Glutamatergic neuron (in vitro differentiated cells): ENCODE data around the gene ALKBH1. TPM values are rescaled to one million over a fixed set of nuclear protein-coding genes. Genes with fewer than 3 reads are reported as not detected.
A peak's percentile ranks its signal among the peaks of the same experiment; 100 is the strongest.

Experiments used
- DNase-seq: peaks from one replicate; pipeline ENCODE4 v3.0.0; 2022
- H3K27ac Mint-ChIP-seq: one replicate; pipeline ENCODE4 v1.8.0; 2020; ENCODE audit warnings: mild to moderate bottlenecking, mixed read lengths, inconsistent platforms; ENCODE audit not compliant: unreplicated experiment
- H3K27me3 Mint-ChIP-seq: one replicate; pipeline ENCODE4 v1.8.0; 2020; ENCODE audit warnings: mild to moderate bottlenecking, moderate library complexity, mixed read lengths, inconsistent platforms; ENCODE audit not compliant: unreplicated experiment
- H3K36me3 Mint-ChIP-seq: one replicate; pipeline ENCODE4 v1.8.0; 2020; ENCODE audit warnings: mild to moderate bottlenecking, mixed read lengths, inconsistent platforms; ENCODE audit not compliant: unreplicated experiment
- H3K4me1 Mint-ChIP-seq: one replicate; pipeline ENCODE4 v1.8.0; 2020; ENCODE audit warnings: mild to moderate bottlenecking, low read depth, mixed read lengths, inconsistent platforms; ENCODE audit not compliant: unreplicated experiment
- H3K4me3 Mint-ChIP-seq: one replicate; pipeline ENCODE4 v1.8.0; 2020; ENCODE audit warnings: mild to moderate bottlenecking, mixed read lengths, inconsistent platforms; ENCODE audit not compliant: unreplicated experiment
- H3K9me3 Mint-ChIP-seq: one replicate; pipeline ENCODE4 v1.8.0; 2020; ENCODE audit warnings: mild to moderate bottlenecking, moderate library complexity, mixed read lengths, inconsistent platforms; ENCODE audit not compliant: unreplicated experiment
- total RNA-seq: library from RNA; stranded (reverse); fragmentation: NEBNext Ultra II Directional; extraction: Animal tissue kit (Norgen Biotek cat#: 25700); gene quantifications from one replicate; pipeline ENCODE4 v1.2.1, GENCODE V29; 2021; ENCODE audit not compliant: unreplicated experiment
- TF ChIP-seq, protein P1 (sequence below): fragments of 200-600 bp; sonication (generic); IDR thresholded peaks from one replicate; pipeline ENCODE4 v1.5.0; 2021; ENCODE audit not compliant: partially characterized antibody, unreplicated experiment

ALKBH1 gene
- total RNA-seq, 1 donor from 2014 or later, result 16.0 TPM

DNA sequence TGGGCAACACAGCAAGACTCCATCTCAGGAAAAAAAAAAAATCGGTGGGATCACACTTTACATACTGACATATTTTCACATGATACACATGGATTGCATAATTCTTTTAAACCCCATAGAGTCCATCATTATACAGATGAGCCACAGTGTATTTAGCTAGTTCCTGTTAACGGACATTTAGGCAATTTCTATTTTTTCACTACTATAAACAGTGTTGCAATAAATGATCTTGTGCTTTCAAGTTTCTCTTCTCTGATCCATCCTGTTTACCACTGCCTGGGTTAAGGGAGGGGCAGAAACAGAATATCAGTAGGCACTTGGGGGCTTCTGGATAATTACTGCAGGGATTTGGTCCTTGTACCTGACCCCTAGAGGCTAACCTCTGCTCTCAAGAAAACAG is 48.0 kb downstream of the ALKBH1 start:
- no peak for DNase-seq
- TF ChIP-seq, protein P1, sequence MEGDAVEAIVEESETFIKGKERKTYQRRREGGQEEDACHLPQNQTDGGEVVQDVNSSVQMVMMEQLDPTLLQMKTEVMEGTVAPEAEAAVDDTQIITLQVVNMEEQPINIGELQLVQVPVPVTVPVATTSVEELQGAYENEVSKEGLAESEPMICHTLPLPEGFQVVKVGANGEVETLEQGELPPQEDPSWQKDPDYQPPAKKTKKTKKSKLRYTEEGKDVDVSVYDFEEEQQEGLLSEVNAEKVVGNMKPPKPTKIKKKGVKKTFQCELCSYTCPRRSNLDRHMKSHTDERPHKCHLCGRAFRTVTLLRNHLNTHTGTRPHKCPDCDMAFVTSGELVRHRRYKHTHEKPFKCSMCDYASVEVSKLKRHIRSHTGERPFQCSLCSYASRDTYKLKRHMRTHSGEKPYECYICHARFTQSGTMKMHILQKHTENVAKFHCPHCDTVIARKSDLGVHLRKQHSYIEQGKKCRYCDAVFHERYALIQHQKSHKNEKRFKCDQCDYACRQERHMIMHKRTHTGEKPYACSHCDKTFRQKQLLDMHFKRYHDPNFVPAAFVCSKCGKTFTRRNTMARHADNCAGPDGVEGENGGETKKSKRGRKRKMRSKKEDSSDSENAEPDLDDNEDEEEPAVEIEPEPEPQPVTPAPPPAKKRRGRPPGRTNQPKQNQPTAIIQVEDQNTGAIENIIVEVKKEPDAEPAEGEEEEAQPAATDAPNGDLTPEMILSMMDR, result no peak
- no peak overlapping the region for H3K27ac Mint-ChIP-seq
- H3K36me3 Mint-ChIP-seq, result no peaks in the 10 kb centered on the region
- no peaks in the 10 kb centered on the region for H3K9me3 Mint-ChIP-seq
- H3K27me3 Mint-ChIP-seq, result peaks cover 5% of the 10 kb centered on the region
- peaks cover 18% of the 10 kb centered on the region for H3K4me1 Mint-ChIP-seq
- no peak overlapping the region for H3K4me3 Mint-ChIP-seq

DNA sequence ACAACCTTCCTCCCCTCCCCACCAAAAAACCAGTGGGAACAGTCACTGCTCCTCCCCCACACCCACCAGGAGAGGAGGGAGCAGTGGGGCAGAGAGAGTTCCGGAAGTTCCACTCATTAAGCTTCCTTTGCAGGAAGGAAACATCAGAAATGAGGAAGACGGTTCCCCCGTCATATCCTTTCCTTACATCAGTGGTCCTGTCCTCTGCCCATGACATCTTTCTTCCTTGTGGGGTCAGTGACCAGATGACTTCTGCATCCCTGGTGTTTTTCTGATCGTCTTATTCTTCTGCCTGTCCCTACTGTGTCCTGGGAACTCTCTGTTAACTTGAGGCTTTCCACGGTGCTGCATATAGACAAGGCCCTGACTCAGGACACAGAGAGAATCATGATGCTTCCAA is 50.5 kb downstream of the ALKBH1 start:
- Mint-ChIP-seq H3K36me3 (no peaks in the 10 kb centered on the region), H3K4me1 (peaks cover 23% of the 10 kb centered on the region), H3K4me3 (no peak overlapping the region), H3K27me3 (peaks cover 12% of the 10 kb centered on the region), H3K27ac (no peak overlapping the region), H3K9me3 (peaks cover 3% of the 10 kb centered on the region)
- TF ChIP-seq, protein P1, result no peak
- no peak for DNase-seq

DNA sequence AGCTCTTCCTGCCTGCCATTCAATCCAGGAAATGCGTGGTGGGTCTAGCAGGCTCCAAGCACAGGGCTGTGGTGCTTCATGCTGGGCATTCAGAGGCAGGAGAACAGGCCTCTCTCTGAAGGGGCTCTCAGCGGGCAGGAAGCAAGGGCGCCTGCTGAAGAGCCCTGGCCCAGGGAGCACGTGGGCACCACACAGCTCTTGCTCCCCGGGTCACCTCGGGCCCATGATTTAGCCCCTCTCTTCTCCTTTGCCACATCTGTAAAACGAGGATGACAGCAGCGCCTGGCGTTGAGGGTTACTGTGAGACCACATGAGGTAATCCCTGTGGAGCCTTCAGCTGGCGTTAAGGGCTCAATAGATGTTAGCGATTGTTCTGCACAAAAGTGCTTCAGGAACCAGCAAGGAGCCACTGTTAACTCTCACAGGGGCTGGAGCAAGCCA is 53.8 kb downstream of the ALKBH1 start:
- Mint-ChIP-seq H3K27me3 (peaks cover 12% of the 10 kb centered on the region), H3K4me1 (peaks cover 9% of the 10 kb centered on the region), H3K27ac (peak overlapping the region; percentile 71), H3K36me3 (no peaks in the 10 kb centered on the region), H3K9me3 (peaks cover 3% of the 10 kb centered on the region), H3K4me3 (no peak overlapping the region)
- no peak for DNase-seq
- TF ChIP-seq, protein P1, result no peak

DNA sequence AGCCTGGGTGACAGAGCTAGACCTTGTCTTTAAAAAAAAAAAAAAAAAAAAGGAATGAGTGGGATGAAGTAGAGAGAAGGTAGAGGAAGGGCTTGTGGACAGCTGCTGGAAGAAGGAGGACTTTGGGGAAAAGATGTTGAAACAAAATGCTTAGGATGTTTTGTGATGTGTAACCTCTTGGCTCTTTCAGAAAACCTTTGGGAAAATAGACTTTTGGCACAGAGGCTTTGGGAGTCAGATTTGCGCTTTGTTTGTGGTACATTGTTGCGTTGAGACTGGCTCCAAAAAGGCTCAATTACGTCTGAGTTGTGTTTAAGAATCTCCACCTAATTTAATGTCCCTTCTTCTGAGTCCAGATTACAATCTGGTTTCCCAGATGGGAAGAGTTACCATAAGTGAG is 58.5 kb downstream of the ALKBH1 start:
- TF ChIP-seq, protein P1, result no peak

DNA sequence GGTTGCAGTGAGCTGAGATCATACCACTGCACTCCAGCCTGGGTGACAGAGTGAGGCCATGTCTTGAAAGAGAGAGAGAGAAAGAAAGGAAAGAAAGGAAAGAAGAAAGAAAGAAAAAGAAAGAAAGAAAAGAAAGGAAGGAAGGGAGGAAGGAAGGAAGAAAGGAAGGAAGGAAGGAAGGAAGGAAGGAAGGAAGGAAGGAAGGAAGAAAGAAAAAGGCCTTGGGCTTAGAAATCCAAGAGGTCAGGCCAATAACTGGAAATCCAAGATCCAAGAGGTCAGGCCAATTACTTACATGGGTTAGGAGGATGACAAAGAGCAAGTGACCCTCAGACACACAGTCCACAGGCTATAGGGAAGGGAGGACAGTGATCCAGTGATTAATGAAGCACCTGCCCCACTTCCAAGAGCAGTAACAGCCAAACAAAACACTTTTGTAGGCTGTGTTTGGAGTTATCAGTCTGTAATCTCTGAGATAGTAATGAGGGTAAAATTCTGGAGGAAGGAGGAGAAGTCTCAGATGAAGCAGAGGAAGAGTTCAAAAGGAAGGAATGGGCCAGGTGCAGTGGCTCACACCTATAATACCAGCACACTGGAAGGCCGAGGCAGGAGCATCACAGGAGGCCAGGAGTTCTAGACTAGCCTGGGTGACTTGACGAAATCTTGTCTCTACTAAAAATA is 59.2 kb downstream of the ALKBH1 start:
- no peak overlapping the region for H3K4me3 Mint-ChIP-seq
- H3K36me3 Mint-ChIP-seq, result no peaks in the 10 kb centered on the region
- peaks cover 7% of the 10 kb centered on the region for H3K9me3 Mint-ChIP-seq
- TF ChIP-seq, protein P1, result no peak
- H3K4me1 Mint-ChIP-seq, result no peaks in the 10 kb centered on the region
- H3K27me3 Mint-ChIP-seq, result no peaks in the 10 kb centered on the region
- no peak overlapping the region for H3K27ac Mint-ChIP-seq
- no peak for DNase-seq

More for the DNA sequence above, 58.5 kb downstream of the ALKBH1 start:
- peaks cover 2% of the 10 kb centered on the region for H3K4me1 Mint-ChIP-seq
- peaks cover 7% of the 10 kb centered on the region for H3K9me3 Mint-ChIP-seq
- peaks cover 1% of the 10 kb centered on the region for H3K27me3 Mint-ChIP-seq
- H3K27ac Mint-ChIP-seq, result no peak overlapping the region
- DNase-seq, result no peak
- H3K4me3 Mint-ChIP-seq, result no peak overlapping the region
- no peaks in the 10 kb centered on the region for H3K36me3 Mint-ChIP-seq
